GM18867 (cell line): ENCODE data around the gene SOCS4.

Source experiments
- ATAC-seq: cut with Tn5 transposase; IDR thresholded peaks from one replicate; pipeline ENCODE4 v1.9.1; 2021; ENCODE audit warnings: mild to moderate bottlenecking, moderate library complexity; ENCODE audit not compliant: unreplicated experiment

SOCS4 gene

GRCh38 chr14:55084401-55085059, 57.5 kb downstream of the SOCS4 start:
- no peak for ATAC-seq

- no peak for ATAC-seq
Measured at GRCh38 chr14:55085060-55085660, 58.1 kb downstream of the SOCS4 start.

GRCh38 chr14:55086938-55087337, 59.9 kb downstream of the SOCS4 start:
- ATAC-seq, result no peak

- no peak for ATAC-seq
Measured at GRCh38 chr14:55088356-55088755, 61.3 kb downstream of the SOCS4 start.

- ATAC-seq, result no peak
Measured at GRCh38 chr14:55092341-55092740, 65.3 kb downstream of the SOCS4 start.

DNA sequence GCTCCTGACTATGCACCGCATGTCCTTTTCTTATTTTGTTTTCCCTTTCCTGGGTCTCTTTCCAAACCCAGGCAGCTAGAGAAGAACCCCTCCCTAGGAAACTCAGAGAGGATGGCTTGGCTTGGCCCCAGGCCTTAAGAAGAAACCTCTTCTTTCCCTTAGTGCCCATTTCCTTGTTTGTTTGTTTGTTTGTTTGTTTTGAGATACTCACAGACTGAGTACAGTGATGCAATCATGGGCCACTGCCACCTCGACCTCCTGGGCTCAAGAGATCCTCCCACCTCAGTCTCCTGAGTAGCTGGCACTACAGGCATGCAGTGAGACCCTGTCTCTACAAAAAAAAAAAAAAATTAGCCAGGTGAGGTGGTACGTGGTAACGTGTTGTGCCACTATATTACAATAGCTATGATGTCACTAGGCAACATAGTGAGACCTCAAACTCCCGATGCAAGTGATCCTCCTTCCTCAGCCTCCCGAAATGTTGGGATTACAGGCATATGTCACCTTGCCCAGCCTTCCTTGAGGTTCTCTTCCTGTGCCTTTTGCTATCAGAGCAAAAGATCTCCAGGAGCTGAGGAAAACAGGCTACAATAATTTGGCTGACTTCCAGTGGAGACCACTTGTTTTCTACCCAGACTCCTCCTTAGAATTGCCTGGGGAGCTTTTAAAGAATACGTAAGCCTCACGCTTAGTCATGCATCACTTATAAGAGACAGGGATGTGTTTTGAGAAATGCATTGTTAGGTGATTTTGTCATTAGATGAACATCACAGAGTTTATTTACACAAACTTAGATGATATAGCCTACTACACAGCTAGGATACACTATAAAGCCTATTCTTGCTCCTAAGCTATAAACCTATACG, 67.5 kb downstream of the SOCS4 start:
- ATAC-seq, result no peak

- ATAC-seq, result peak; percentile 72
Measured at GRCh38 chr14:55097881-55098560, 71.0 kb downstream of the SOCS4 start.

DNA sequence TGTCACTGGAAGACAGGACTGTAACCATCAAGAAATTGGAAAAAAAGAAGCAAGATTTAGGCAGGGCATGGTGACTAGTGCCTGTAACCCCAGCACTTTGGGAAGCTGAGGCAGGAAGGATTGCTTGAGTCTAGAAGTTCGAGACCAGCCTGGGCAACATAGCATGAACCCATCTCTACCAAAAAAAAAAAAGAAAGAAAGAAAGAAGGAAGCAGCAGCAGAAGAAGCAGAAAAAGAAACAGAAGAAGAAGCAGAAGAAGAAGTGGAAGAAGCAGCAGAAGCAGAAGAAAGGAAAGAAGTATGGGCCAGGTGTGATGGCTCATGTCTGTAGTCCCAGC, 71.5 kb downstream of the SOCS4 start:
- no peak for ATAC-seq
